ENCODE measurements around the gene MED27.
A peak's percentile ranks its signal among the peaks of the same experiment; 100 is the strongest.

Gene MED27

GRCh38 chr9:131997779-131998178, 81.9 kb downstream of the MED27 start:
- no peak for DNase-seq (ENCODE audit: low spot score)

GRCh38 chr9:131997076-131997475, 82.6 kb downstream of the MED27 start:
- no peak for DNase-seq (ENCODE audit: low spot score)

- peak; percentile 30 for DNase-seq (ENCODE audit: low spot score)
These were observed 84.3 kb downstream of the MED27 start for GRCh38 chr9:131995382-131995781.

- DNase-seq (ENCODE audit: low spot score): no peak
These were observed 85.1 kb downstream of the MED27 start for GRCh38 chr9:131994364-131995125.

- no peak for DNase-seq (ENCODE audit: low spot score)
These were observed 86.6 kb downstream of the MED27 start for GRCh38 chr9:131992906-131993657.

GRCh38 chr9:131987232-131987631, 92.4 kb downstream of the MED27 start:
- DNase-seq (ENCODE audit: low spot score): no peak

GRCh38 chr9:131986576-131986975, 93.1 kb downstream of the MED27 start:
- no peak for DNase-seq (ENCODE audit: low spot score)

GRCh38 chr9:131986089-131986488, 93.6 kb downstream of the MED27 start:
- no peak for DNase-seq (ENCODE audit: low spot score)

GRCh38 chr9:131984564-131984963, 95.1 kb downstream of the MED27 start:
- DNase-seq (ENCODE audit: low spot score): no peak

GRCh38 chr9:131982671-131983239, 96.9 kb downstream of the MED27 start:
- no peak for DNase-seq (ENCODE audit: low spot score)

GRCh38 chr9:131982102-131982501, 97.6 kb downstream of the MED27 start:
- no peak for DNase-seq (ENCODE audit: low spot score)

- DNase-seq (ENCODE audit: low spot score): no peak
These were observed 98.4 kb downstream of the MED27 start for GRCh38 chr9:131981116-131981776.

GRCh38 chr9:131980267-131981016, 99.2 kb downstream of the MED27 start:
- DNase-seq (ENCODE audit: low spot score): no peak

- no peak for DNase-seq (ENCODE audit: low spot score)
These were observed 102.4 kb downstream of the MED27 start for GRCh38 chr9:131977109-131977838.

- DNase-seq (ENCODE audit: low spot score): no peak
These were observed 103.2 kb downstream of the MED27 start for GRCh38 chr9:131976157-131977108.

- DNase-seq (ENCODE audit: low spot score): no peak
These were observed 106.8 kb downstream of the MED27 start for GRCh38 chr9:131972889-131973288.

GRCh38 chr9:131971482-131972074, 108.1 kb downstream of the MED27 start:
- DNase-seq (ENCODE audit: low spot score): no peak

GRCh38 chr9:131969469-131969989, 110.1 kb downstream of the MED27 start:
- DNase-seq (ENCODE audit: low spot score): no peak

GRCh38 chr9:131968632-131969031, 111.0 kb downstream of the MED27 start:
- DNase-seq (ENCODE audit: low spot score): no peak

Measured in hematopoietic multipotent progenitor cell treated with erythropoietin and hydrocortisone succinate and interleukin-3 and kit ligand, for 17 days (in vitro differentiated cells).